ENCODE data around the gene KIFC1.

Gene KIFC1

GRCh38 chr6:33410050-33410710 is 18.6 kb downstream of the KIFC1 start:
- peak; percentile 82 for DNase-seq (ENCODE audit: low read depth)
- peak overlapping the region; percentile 70 for H3K4me3 ChIP-seq (ENCODE audit: low read depth, low read length)
- no peak for TF ChIP-seq CTCF (IDR thresholded peaks at IDR 0.05; ENCODE audit: low read depth, low read length, missing control alignments)

GRCh38 chr6:33410711-33411631 is 19.3 kb downstream of the KIFC1 start, which contains the start of gene PHF1:
Gene PHF1, plus strand, starts transcription at chr6:33411014. Its CDS starts 1,250 bp downstream, at chr6:33412264.
- no peak for DNase-seq (ENCODE audit: low read depth)
- peak within 1 kb of the TSS; percentile 70 for H3K4me3 ChIP-seq (ENCODE audit: low read depth, low read length)
- no peak for TF ChIP-seq CTCF (IDR thresholded peaks at IDR 0.05; ENCODE audit: low read depth, low read length, missing control alignments)

- DNase-seq (ENCODE audit: low read depth) = no peak
- H3K4me3 ChIP-seq (ENCODE audit: low read depth, low read length) = peak overlapping the region; percentile 70
These were observed 20.0 kb downstream of the KIFC1 start for GRCh38 chr6:33411632-33412005.

GRCh38 chr6:33412140-33413009 is 20.8 kb downstream of the KIFC1 start:
- no peak for TF ChIP-seq CTCF (IDR thresholded peaks at IDR 0.05; ENCODE audit: low read depth, low read length, missing control alignments)
- DNase-seq (ENCODE audit: low read depth) = no peak
- no peak overlapping the region for H3K4me3 ChIP-seq (ENCODE audit: low read depth, low read length)

More at GRCh38 chr6:33411632-33412005, 20.0 kb downstream of the KIFC1 start:
- TF ChIP-seq CTCF (IDR thresholded peaks at IDR 0.05; ENCODE audit: low read depth, low read length, missing control alignments) = no peak

- no peak for TF ChIP-seq CTCF (IDR thresholded peaks at IDR 0.05; ENCODE audit: low read depth, low read length, missing control alignments)
These were observed 21.9 kb downstream of the KIFC1 start for GRCh38 chr6:33413241-33414120.

More at GRCh38 chr6:33413241-33414120, 21.9 kb downstream of the KIFC1 start:
- no peak for DNase-seq (ENCODE audit: low read depth)
- H3K4me3 ChIP-seq (ENCODE audit: low read depth, low read length) = no peak overlapping the region
